Chondrocyte (in vitro differentiated cells): ENCODE data around the gene LUZP1. TPM values are rescaled to one million over a fixed set of nuclear protein-coding genes. Genes with fewer than 3 reads are reported as not detected.
A peak's percentile ranks its signal among the peaks of the same experiment; 100 is the strongest.

Source experiments
- DNase-seq: peaks from one replicate; pipeline ENCODE4 v3.0.0; 2021; ENCODE audit warnings: mixed read lengths, low spot score
- H3K27ac Mint-ChIP-seq: one replicate; pipeline ENCODE4 v1.8.0; 2021; ENCODE audit warnings: mild to moderate bottlenecking, moderate library complexity, mixed read lengths; ENCODE audit not compliant: unreplicated experiment
- H3K27me3 Mint-ChIP-seq: 2 replicates; pipeline ENCODE4 v1.8.0; 2021; ENCODE audit warnings: low read depth, mixed read lengths
- H3K36me3 Mint-ChIP-seq: 2 replicates; pipeline ENCODE4 v1.8.0; 2021; ENCODE audit warnings: low read depth, mixed read lengths
- H3K4me1 Mint-ChIP-seq: 2 replicates; pipeline ENCODE4 v1.8.0; 2021; ENCODE audit warnings: low read depth, mild to moderate bottlenecking, mixed read lengths
- H3K4me3 Mint-ChIP-seq: one replicate; pipeline ENCODE4 v1.8.0; 2021; ENCODE audit warnings: mild to moderate bottlenecking, moderate library complexity, mixed read lengths; ENCODE audit not compliant: unreplicated experiment
- H3K9me3 Mint-ChIP-seq: 2 replicates; pipeline ENCODE4 v1.8.0; 2021; ENCODE audit warnings: low read depth, mixed read lengths
- total RNA-seq: library from RNA; stranded (reverse); gene quantifications from 3 replicates; pipeline ENCODE4 v1.2.1, GENCODE V29; 2021
- TF ChIP-seq, protein P1 (sequence below): fragments of 200-600 bp; sonication (generic); IDR thresholded peaks from 2 replicates; pipeline ENCODE4 v1.5.0; 2021; ENCODE audit warnings: antibody characterized with exemption, mild to moderate bottlenecking, moderate library complexity

Gene LUZP1
- total RNA-seq, 1 donor from 2014 or later: 55.5 TPM

DNA sequence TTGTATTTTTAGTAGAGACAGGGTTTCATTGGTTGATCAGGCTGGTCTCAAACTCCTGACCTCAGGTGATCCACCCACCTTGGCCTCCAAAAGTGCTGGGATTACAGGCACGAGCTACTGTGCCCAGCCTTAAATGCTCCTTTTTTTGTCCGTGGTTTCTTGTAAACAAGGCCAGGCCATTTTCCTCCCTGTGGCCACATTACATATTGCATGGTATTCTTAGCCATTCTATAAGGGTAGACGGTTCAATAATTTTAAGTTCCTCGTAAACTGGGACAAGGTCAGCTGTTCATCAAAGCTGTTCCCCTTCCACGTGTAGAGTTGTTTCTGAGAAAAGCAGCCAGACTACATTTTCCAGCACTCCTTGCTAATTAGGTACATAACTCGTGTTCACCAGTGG, 10.3 kb upstream of the LUZP1 start:
- TF ChIP-seq, protein P1, sequence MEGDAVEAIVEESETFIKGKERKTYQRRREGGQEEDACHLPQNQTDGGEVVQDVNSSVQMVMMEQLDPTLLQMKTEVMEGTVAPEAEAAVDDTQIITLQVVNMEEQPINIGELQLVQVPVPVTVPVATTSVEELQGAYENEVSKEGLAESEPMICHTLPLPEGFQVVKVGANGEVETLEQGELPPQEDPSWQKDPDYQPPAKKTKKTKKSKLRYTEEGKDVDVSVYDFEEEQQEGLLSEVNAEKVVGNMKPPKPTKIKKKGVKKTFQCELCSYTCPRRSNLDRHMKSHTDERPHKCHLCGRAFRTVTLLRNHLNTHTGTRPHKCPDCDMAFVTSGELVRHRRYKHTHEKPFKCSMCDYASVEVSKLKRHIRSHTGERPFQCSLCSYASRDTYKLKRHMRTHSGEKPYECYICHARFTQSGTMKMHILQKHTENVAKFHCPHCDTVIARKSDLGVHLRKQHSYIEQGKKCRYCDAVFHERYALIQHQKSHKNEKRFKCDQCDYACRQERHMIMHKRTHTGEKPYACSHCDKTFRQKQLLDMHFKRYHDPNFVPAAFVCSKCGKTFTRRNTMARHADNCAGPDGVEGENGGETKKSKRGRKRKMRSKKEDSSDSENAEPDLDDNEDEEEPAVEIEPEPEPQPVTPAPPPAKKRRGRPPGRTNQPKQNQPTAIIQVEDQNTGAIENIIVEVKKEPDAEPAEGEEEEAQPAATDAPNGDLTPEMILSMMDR: peak; percentile 73
- Mint-ChIP-seq H3K4me1 (peaks cover 27% of the 10 kb centered on the region), H3K36me3 (no peaks in the 10 kb centered on the region), H3K9me3 (no peaks in the 10 kb centered on the region), H3K4me3 (peak overlapping the region; percentile 35), H3K27me3 (no peaks in the 10 kb centered on the region), H3K27ac (peak overlapping the region; percentile 63)
- DNase-seq: no peak

DNA sequence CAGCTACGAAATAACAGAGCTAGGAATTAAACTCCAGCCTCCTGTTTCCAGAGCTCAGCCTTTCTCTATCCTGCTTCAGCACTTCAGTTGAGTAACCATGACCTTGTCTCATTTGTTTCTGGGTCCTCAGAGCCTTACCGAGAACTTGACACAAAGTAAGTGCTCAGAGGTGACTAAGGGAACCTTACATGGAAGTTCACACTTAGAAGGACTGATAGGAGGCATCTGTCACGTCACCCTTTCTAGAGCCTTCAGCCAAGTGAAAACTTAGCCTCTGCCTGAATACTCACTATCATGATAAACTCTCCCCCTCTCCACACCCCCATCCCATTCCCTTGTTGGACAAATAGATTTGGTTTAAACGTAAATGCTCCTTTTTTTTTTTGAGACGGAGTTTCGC, 9.8 kb upstream of the LUZP1 start:
- Mint-ChIP-seq H3K27me3 (no peaks in the 10 kb centered on the region), H3K9me3 (no peaks in the 10 kb centered on the region)

DNA sequence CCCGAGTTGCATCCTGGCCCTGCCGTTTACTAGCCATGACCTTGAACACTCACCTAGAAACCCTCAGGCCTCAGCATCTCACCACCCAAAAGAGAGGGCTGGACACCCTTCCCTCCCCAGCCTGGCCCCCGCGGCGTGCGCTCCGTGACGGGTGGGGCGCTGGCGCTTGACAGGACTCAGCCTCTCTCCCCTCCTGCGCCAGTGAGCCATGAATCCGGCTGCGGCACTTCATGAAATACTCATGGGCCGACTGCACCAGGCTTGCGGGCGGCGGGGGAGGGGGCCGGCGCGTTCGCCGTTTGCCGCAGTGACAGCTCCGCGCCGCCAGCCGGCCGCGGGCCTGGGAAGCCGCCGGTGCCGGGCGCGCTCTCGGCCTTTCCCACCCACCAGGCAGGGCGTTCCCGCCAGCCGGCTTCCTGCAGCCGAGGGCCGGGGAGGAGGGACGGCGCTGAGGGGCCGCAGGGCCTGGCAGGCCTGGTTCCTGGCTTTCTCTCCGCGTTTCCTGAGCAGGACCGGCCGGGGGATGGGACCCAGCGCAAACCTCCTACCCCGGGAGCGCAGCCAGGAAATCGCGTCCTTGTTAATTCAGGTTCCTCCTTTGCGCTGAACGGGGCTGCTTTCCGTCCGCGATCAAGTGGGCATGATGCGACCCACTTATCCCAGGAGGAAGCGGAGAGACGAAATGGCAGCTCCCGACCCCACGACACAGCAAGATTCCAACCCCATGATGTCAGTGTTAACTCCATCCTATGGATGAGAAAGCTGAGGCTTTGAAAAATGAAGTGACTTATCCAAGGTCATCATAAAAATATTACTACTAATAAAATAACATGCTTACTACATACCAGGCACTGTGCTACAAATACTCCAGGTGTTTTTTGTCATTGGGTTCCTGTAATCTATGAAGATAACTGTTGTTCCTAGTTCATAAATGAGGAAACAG, 9.1 kb upstream of the LUZP1 start:
- no peaks in the 10 kb centered on the region for H3K9me3 Mint-ChIP-seq
- H3K27me3 Mint-ChIP-seq: no peaks in the 10 kb centered on the region
- TF ChIP-seq, protein P1: peak; percentile 54
- peak overlapping the region; percentile 96 for H3K27ac Mint-ChIP-seq
- H3K36me3 Mint-ChIP-seq: no peaks in the 10 kb centered on the region
- H3K4me1 Mint-ChIP-seq: peaks cover 27% of the 10 kb centered on the region
- peak; percentile 94 for DNase-seq
- peak overlapping the region; percentile 81 for H3K4me3 Mint-ChIP-seq

More for the DNA sequence above, 9.8 kb upstream of the LUZP1 start:
- Mint-ChIP-seq H3K27ac (peak overlapping the region; percentile 96), H3K36me3 (no peaks in the 10 kb centered on the region), H3K4me1 (peaks cover 27% of the 10 kb centered on the region), H3K4me3 (peak overlapping the region; percentile 81)
- TF ChIP-seq, protein P1: no peak
- DNase-seq: no peak

DNA sequence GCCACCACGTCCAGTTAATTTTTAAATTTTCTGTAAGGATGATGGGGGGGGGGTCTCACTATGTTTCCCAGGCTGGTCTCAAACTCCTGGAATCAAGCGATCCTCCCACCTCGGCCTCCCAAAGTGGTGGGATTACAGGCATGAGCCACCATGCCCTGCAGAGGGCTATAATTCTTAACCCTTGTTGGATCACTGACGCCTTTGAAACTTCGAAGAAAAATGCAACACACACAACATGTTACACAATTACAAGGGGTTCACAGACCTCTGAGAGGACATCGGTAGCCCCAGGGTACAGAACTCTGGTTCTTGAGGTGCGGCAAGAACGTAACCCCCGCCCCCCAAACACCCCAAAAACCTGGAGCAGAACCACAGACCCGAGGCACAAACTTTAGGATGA, 8.4 kb upstream of the LUZP1 start:
- peaks cover 28% of the 10 kb centered on the region for H3K4me1 Mint-ChIP-seq
- H3K27ac Mint-ChIP-seq: peak overlapping the region; percentile 89

DNA sequence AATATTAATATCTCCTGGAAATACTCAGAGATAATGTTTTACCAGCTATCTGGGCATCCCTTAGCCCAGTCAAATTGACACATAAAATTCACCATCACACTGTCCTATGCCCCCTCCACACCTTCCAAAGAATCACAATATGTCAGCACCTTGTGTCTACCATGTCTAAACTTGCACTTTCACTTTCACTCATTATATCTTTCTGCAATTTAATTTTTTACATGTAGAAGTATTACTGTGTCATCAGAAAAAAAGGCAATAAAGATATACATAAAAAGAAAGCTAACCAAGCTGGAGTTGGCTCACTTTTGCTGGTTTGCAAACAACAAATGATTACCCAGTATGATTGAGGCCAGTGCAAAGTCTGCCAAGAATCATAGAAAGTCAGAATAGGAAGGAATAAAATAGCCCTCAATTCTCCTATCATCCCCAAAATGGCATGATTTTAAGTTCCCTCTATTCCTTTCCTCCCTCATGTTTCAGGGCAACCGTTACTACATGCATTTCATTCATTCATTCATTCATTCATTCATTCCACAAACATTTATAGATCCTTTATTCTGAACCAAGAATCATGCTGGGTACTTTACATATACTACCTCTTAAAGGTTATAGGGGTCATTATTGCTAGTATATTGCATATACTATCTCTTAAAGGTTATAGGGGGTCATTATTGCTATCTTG, 5.9 kb upstream of the LUZP1 start:
- TF ChIP-seq, protein P1: no peak
- H3K27ac Mint-ChIP-seq: no peak overlapping the region
- H3K27me3 Mint-ChIP-seq: no peaks in the 10 kb centered on the region
- no peak for DNase-seq
- no peaks in the 10 kb centered on the region for H3K9me3 Mint-ChIP-seq
- H3K4me3 Mint-ChIP-seq: no peak overlapping the region
- H3K4me1 Mint-ChIP-seq: peaks cover 40% of the 10 kb centered on the region
- H3K36me3 Mint-ChIP-seq: no peaks in the 10 kb centered on the region

More for the DNA sequence above, 8.4 kb upstream of the LUZP1 start:
- no peaks in the 10 kb centered on the region for H3K36me3 Mint-ChIP-seq
- TF ChIP-seq, protein P1: no peak
- DNase-seq: no peak
- no peaks in the 10 kb centered on the region for H3K9me3 Mint-ChIP-seq
- peak overlapping the region; percentile 75 for H3K4me3 Mint-ChIP-seq
- H3K27me3 Mint-ChIP-seq: no peaks in the 10 kb centered on the region
